ENCODE measurements around the gene SNX5.

The SNX5 gene

DNA sequence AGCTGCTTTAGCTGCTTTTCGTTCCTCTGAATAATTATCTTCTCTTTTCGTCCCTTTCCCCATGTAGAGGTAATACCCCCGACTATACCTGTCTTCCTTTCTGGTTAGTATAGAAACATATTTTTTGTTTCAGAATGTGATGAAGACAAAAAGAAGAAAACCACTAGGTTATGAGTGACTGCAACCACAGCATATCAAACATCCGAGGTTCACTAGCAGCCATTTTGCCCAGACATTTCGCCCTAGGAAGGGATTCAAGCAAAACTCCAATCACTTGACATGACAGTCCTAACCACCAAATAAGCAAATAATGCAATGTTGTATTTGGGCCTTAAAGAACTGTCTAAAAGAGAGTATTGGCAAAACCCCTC lies 9.4 kb downstream of the SNX5 start:
- Histone ChIP-seq H3K36me3 (ENCODE audit: insufficient read depth, low read length) (peaks cover 24% of the 10 kb centered on the region; the same call in 1 of the 2 replicates), H3K27me3 (ENCODE audit: insufficient read depth, low read length) (no peaks in the 10 kb centered on the region), H3K27ac (ENCODE audit: low read depth, low read length) (peak overlapping the region; percentile 15; the same call in 1 of the 2 replicates), H2AFZ (ENCODE audit: low read length, unreplicated experiment) (no peak overlapping the region), H3K4me3 (ENCODE audit: low read depth, low read length) (no peak overlapping the region), H3K79me2 (ENCODE audit: control insufficient read depth, insufficient read depth, low read length, unreplicated experiment) (peaks cover 98% of the 10 kb centered on the region), H3K4me1 (ENCODE audit: control insufficient read depth, insufficient read depth, low read length, unreplicated experiment) (peaks cover 51% of the 10 kb centered on the region)

DNA sequence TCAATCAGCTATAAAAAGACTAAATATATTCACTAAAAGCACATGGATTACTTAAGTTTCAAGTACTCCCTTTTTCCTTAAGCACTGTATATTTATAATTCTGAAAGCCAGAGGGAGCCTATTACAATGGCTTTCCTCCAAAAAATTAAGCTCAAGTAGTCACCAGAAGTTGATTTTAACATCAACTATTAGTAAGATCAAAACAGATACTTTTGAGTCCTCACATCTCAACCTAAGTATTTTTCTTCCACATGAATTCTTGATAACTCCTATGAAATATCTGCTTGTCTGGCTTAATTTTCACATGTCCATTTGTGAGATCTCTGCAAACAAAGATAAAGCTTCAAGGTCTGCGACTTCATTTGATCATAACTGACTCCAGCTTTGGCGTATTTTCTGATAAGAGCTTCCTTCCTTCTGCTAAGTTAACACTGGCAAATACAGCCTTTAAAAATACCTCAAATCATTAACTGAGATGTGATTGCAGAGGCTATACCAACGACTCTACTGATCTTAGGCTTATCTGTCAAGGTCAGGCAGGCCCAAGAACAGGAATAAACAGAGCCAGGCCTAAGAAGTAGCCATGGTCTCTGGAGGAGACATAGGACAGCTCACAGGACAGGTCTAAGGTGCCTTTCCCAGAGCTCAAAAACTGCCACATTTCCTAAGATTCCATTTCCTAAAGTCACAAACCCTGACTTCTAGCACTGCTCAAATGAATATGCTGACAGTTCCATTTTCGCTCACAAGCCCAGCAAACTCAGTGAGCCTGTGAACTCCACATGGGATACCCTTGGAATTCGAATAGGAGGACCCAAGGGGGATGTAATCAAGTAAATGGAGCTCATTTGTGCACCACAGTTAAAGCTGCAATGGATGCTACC lies 10.0 kb downstream of the SNX5 start:
- Histone ChIP-seq H3K27ac (ENCODE audit: low read depth, low read length) (peak overlapping the region; percentile 15), H2AFZ (ENCODE audit: low read length, unreplicated experiment) (no peak overlapping the region), H3K79me2 (ENCODE audit: control insufficient read depth, insufficient read depth, low read length, unreplicated experiment) (peaks cover 98% of the 10 kb centered on the region), H3K4me1 (ENCODE audit: control insufficient read depth, insufficient read depth, low read length, unreplicated experiment) (peaks cover 46% of the 10 kb centered on the region), H3K36me3 (ENCODE audit: insufficient read depth, low read length) (peaks cover 28% of the 10 kb centered on the region; the same call in 1 of the 2 replicates), H3K27me3 (ENCODE audit: insufficient read depth, low read length) (no peaks in the 10 kb centered on the region), H3K4me3 (ENCODE audit: low read depth, low read length) (no peak overlapping the region)

DNA sequence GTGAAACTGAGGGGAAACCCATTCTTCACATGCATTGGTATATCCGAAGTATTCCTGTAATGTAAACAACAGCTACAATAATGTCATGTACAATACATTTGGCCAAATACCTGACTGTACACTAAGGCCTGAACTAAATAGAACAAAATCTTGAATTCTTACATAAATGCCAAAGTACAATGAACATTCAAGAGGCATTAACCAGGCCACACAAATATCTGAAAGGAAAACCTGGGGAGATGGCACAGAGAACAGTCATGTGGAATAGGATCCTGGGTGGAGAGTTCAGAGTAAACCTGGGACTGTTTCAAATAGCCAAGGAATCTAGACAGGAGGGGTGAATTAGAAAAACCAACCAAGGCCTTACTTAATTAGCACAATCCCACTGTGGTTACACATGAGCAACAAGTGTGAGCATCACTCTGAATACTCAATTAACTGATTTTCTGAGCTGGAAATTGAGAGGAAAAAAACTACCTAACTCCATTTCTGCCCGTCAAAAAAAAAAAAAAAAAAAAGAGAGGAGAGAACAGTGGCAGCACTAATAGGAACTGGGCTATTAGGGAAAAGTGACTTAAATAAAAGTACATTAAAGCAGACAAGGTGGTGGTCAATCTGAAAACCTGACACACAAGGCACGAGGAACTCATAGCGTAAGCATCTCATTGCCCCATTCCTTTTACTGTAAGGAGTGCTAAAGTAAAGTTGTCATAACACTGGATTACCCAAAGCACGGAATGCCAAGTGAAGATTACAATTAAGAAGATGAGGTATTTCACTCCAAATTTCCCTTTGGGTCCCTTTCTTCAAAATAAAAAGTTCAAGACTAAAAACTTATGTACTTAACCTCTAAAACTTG lies 10.9 kb downstream of the SNX5 start:
- Histone ChIP-seq H3K36me3 (ENCODE audit: insufficient read depth, low read length) (peaks cover 29% of the 10 kb centered on the region), H3K79me2 (ENCODE audit: control insufficient read depth, insufficient read depth, low read length, unreplicated experiment) (peaks cover 98% of the 10 kb centered on the region), H2AFZ (ENCODE audit: low read length, unreplicated experiment) (no peak overlapping the region), H3K27ac (ENCODE audit: low read depth, low read length) (peak overlapping the region; percentile 15; the same call in 1 of the 2 replicates), H3K27me3 (ENCODE audit: insufficient read depth, low read length) (no peaks in the 10 kb centered on the region), H3K4me3 (ENCODE audit: low read depth, low read length) (no peak overlapping the region), H3K4me1 (ENCODE audit: control insufficient read depth, insufficient read depth, low read length, unreplicated experiment) (peaks cover 37% of the 10 kb centered on the region)

DNA sequence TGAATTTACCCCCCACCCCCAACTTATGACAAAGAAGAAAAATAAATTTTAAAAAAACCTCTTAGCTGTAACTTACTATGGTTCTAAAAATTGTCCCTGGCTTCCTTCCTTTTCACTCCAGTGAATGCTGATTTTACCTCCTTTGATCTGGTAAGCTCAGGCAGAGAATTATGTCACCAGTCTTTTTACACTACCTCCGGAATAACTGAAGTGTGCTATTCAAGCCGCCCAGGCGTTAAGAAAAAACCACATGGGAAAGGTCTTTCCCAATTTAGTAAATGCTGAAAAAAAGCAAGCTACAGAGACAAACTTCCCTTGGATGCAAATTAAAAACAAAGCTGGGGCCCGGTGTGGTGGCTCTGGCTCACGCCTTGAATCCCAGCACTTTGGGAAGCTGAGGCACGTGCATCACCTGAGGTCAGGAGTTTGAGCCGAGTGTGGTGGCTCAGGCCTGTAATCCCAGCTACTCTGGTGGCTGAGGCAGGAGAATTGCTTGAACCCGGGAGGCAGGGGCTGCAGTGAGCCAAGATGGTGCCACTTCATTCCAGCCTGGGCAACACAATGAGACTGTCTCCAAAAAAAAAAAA lies 12.4 kb downstream of the SNX5 start:
- Histone ChIP-seq H3K4me1 (ENCODE audit: control insufficient read depth, insufficient read depth, low read length, unreplicated experiment) (peaks cover 24% of the 10 kb centered on the region), H3K36me3 (ENCODE audit: insufficient read depth, low read length) (peaks cover 39% of the 10 kb centered on the region), H3K27me3 (ENCODE audit: insufficient read depth, low read length) (no peaks in the 10 kb centered on the region), H3K27ac (ENCODE audit: low read depth, low read length) (no peak overlapping the region), H3K4me3 (ENCODE audit: low read depth, low read length) (no peak overlapping the region), H3K79me2 (ENCODE audit: control insufficient read depth, insufficient read depth, low read length, unreplicated experiment) (peaks cover 94% of the 10 kb centered on the region), H2AFZ (ENCODE audit: low read length, unreplicated experiment) (no peak overlapping the region)

DNA sequence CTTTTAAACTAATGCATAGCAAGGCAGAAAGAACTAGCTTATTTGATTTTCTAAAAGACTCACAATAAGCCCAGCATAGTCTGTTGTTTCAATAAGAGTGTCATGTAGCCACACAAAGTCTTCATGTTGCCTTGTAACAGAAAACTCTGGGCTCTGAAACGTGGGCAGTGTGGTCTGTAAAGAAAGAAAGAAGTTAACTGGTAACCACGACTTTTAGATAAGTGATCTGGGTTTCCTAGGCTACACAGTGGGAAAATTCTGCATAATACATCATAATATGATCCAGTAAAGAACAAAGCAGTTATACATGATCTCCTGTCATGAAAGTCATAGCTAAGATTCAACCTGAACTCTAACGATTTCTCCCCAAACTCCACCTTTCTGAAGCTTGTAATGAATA lies 13.3 kb downstream of the SNX5 start:
- peaks cover 48% of the 10 kb centered on the region for H3K36me3 ChIP-seq (ENCODE audit: insufficient read depth, low read length)
- H3K27ac ChIP-seq (ENCODE audit: low read depth, low read length) = no peak overlapping the region
- peaks cover 19% of the 10 kb centered on the region for H3K4me1 ChIP-seq (ENCODE audit: control insufficient read depth, insufficient read depth, low read length, unreplicated experiment)

DNA sequence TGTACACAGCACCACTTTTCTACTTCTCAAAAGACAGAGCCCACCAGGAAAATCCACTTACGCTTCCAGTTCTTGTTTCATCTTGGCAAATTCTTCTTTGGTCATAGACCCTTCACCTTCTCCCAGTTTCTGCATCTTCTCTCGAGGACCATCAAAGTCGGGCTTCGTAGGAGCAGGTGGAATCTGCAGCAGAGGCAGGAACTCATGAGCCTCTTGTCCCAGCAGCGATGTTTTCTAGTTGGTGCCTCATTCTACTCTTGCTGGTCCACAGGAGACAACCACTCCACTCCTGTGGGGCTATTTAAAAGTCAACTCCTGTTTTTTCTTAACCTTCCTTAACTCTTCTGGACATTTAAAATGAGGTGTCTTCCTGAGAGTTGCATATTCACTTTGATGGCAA lies 14.7 kb downstream of the SNX5 start:
- Histone ChIP-seq H2AFZ (ENCODE audit: low read length, unreplicated experiment) (no peak overlapping the region), H3K27ac (ENCODE audit: low read depth, low read length) (no peak overlapping the region), H3K27me3 (ENCODE audit: insufficient read depth, low read length) (no peaks in the 10 kb centered on the region), H3K36me3 (ENCODE audit: insufficient read depth, low read length) (peaks cover 61% of the 10 kb centered on the region), H3K4me1 (ENCODE audit: control insufficient read depth, insufficient read depth, low read length, unreplicated experiment) (peaks cover 6% of the 10 kb centered on the region), H3K4me3 (ENCODE audit: low read depth, low read length) (no peak overlapping the region), H3K79me2 (ENCODE audit: control insufficient read depth, insufficient read depth, low read length, unreplicated experiment) (peaks cover 83% of the 10 kb centered on the region)

More for the DNA sequence above, 13.3 kb downstream of the SNX5 start:
- Histone ChIP-seq H3K79me2 (ENCODE audit: control insufficient read depth, insufficient read depth, low read length, unreplicated experiment) (peaks cover 93% of the 10 kb centered on the region), H2AFZ (ENCODE audit: low read length, unreplicated experiment) (no peak overlapping the region), H3K27me3 (ENCODE audit: insufficient read depth, low read length) (no peaks in the 10 kb centered on the region), H3K4me3 (ENCODE audit: low read depth, low read length) (no peak overlapping the region)

DNA sequence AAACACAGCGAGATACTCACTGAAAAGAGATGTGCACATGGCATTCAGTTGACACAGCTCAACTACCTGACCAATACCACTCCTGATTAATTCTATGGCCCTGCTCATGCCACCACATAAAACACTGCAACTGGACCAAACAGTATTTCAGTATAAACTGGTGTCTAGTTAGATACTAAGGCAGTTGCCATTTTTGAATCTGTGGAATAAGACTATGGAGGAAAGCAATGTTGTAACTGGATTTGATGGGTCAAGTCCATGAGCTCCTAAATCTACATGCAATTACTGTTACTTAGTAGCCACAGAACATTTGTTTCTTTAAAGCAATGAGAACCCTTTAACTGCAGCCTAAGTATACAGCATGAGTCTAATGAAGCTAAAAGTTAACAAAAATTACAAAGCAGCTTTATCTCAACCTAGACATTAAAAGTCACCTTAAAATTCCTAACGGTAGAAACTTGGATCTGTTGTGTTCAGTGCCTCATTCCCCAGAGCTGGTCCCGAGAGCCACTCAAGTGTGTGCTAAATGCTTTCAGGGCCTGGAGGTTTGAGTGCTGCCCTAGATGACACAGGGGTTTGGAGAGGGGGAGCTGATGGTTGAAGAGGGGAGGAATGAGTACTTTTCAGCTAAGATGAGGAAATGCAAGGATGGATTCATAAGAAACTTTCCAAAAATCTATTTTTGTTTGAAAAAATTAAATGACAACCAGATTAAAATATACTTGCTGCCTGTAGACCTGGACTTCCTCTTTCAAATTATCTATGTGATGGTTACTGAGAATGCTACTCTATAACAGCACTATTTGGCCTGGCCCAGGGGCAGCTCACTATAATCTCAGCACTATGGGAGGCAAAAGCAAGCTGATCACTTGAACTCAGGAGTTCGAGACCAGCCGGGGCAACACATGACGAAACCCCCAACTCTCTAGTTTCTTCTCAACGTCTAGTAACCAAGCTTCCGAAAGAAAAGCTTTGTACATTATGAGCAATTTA lies 15.6 kb downstream of the SNX5 start:
- H3K4me3 ChIP-seq (ENCODE audit: low read depth, low read length) = no peak overlapping the region
- no peaks in the 10 kb centered on the region for H3K4me1 ChIP-seq (ENCODE audit: control insufficient read depth, insufficient read depth, low read length, unreplicated experiment)
- H2AFZ ChIP-seq (ENCODE audit: low read length, unreplicated experiment) = no peak overlapping the region
- no peak overlapping the region for H3K27ac ChIP-seq (ENCODE audit: low read depth, low read length)
- H3K36me3 ChIP-seq (ENCODE audit: insufficient read depth, low read length) = peaks cover 71% of the 10 kb centered on the region
- H3K79me2 ChIP-seq (ENCODE audit: control insufficient read depth, insufficient read depth, low read length, unreplicated experiment) = peaks cover 74% of the 10 kb centered on the region
- no peaks in the 10 kb centered on the region for H3K27me3 ChIP-seq (ENCODE audit: insufficient read depth, low read length)

DNA sequence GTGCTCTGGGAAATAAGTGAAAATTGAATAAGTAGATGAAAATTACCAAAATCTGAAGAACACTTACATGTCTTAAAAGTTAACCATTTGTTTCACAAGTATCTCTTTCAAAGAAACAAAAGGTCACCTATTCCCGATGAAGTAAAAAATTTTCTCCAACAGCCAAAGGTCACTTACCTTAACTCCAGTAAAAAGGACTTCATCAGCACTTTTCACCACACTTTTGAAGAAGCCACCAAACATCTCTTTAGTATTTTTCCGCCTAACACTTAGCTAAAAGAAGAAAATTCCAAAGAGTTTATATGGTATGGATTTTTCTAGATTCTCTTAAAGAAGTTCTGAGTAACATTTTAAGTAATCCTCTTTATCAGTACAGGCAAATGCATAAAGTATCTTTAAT lies 17.3 kb downstream of the SNX5 start:
- H3K79me2 ChIP-seq (ENCODE audit: control insufficient read depth, insufficient read depth, low read length, unreplicated experiment) = peaks cover 58% of the 10 kb centered on the region
- H3K27ac ChIP-seq (ENCODE audit: low read depth, low read length) = no peak overlapping the region
- H3K4me1 ChIP-seq (ENCODE audit: control insufficient read depth, insufficient read depth, low read length, unreplicated experiment) = no peaks in the 10 kb centered on the region
- H3K36me3 ChIP-seq (ENCODE audit: insufficient read depth, low read length) = peaks cover 83% of the 10 kb centered on the region
- no peak overlapping the region for H3K4me3 ChIP-seq (ENCODE audit: low read depth, low read length)
- no peaks in the 10 kb centered on the region for H3K27me3 ChIP-seq (ENCODE audit: insufficient read depth, low read length)
- H2AFZ ChIP-seq (ENCODE audit: low read length, unreplicated experiment) = no peak overlapping the region

DNA sequence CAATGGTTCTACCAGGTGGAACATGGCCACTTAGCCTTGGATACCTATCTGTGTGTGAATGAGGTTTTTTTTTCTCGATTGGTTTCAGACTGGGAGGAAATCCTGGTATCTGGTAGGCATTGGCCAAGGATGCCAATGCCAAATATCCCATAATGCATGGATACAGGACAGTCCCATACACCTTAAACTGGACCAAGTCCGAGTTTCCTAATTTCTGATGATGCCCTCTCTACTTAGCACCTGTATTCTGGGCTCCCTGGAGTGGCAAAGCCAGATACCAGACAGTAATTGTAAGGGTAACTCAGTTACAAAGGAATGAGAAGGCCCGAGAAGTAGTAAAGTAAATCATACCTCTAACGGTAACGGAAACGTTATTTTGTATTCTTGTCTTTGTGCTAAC lies 17.9 kb downstream of the SNX5 start:
- peaks cover 87% of the 10 kb centered on the region for H3K36me3 ChIP-seq (ENCODE audit: insufficient read depth, low read length)
- no peaks in the 10 kb centered on the region for H3K27me3 ChIP-seq (ENCODE audit: insufficient read depth, low read length)
- no peaks in the 10 kb centered on the region for H3K4me1 ChIP-seq (ENCODE audit: control insufficient read depth, insufficient read depth, low read length, unreplicated experiment)
- no peak overlapping the region for H3K4me3 ChIP-seq (ENCODE audit: low read depth, low read length)
- peaks cover 52% of the 10 kb centered on the region for H3K79me2 ChIP-seq (ENCODE audit: control insufficient read depth, insufficient read depth, low read length, unreplicated experiment)
- no peak overlapping the region for H3K27ac ChIP-seq (ENCODE audit: low read depth, low read length)
- H2AFZ ChIP-seq (ENCODE audit: low read length, unreplicated experiment) = no peak overlapping the region
